ENCODE results near the gene ERN1.
A peak's percentile ranks its signal among the peaks of the same experiment; 100 is the strongest.

Gene ERN1

DNA sequence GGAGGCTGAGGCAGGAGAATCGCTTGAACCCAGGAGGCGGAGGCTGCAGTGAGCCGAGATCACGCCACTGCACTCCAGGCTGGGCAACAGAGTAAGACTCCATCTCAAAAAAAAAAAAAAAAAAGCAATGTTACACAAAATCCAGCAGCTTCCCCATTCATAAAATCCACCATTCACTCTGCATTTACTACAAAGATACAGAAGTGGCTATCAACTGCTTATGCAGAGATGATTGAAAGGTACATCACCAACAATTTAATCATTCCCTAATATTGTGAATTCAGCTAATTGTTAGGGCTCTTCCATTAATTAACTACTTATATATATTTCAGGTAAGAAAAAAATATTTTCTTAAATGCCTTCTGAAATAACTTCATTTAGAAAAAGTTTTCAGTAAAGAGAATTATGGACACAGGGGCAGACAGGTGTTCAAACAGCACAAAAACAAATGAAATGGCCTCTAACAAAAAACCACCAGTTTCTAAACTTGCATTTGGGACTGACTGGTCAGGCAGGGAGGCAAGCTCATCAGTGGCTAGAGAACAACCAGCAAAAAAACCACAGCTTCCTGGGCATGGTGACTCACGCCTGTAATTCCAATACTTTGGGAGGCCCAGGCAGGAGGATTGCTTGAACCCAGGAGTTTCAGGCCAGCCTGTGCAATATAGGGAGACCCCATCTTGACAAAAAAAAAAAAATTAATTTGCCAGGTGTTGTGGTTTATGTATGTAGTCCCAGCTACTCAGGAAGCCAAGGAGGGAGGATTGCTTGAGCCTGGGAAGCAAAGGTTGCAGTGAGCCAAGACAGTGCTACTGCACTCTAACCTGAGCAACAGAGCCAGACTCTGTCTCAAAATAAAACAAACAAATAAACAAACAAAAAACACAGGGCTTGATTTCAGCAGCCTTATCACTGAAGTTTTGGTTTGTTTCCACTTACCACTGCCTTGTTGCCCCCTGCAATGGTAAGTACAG, 26.3 kb downstream of the ERN1 start:
- H3K9ac ChIP-seq (ENCODE audit: low read depth, low read length), result peak overlapping the region; percentile 17; the same call in 1 of the 2 replicates
- TF ChIP-seq EZH2 (IDR thresholded peaks at IDR 0.05; ENCODE audit: borderline replicate concordance, low read depth, low read length, severe bottlenecking) (no peak), CTCF (IDR thresholded peaks at IDR 0.05; ENCODE audit: borderline replicate concordance, extremely low read depth, low read length, poor library complexity, severe bottlenecking) (no peak)
- ATAC-seq (ENCODE audit: insufficient read depth, low read depth) (peak; percentile 77), DNase-seq (peak; percentile 43)
- H3K9me3 ChIP-seq (ENCODE audit: insufficient read depth, low read length, severe bottlenecking), result no peaks in the 10 kb centered on the region
- no peak overlapping the region for H2AFZ ChIP-seq (ENCODE audit: low read depth, low read length)
- peak overlapping the region; percentile 46 for H3K27ac ChIP-seq (ENCODE audit: low read length)
- H3K27me3 ChIP-seq (ENCODE audit: insufficient read depth, low read length, poor library complexity), result no peaks in the 10 kb centered on the region
- H4K20me1 ChIP-seq (ENCODE audit: insufficient read depth, low read length), result no peaks in the 10 kb centered on the region
- no peaks in the 10 kb centered on the region for H3K79me2 ChIP-seq (ENCODE audit: insufficient read depth, low read length)
- no peak overlapping the region for H3K4me2 ChIP-seq (ENCODE audit: insufficient read depth, low read length)
- peaks cover 37% of the 10 kb centered on the region for H3K4me1 ChIP-seq (ENCODE audit: insufficient read depth, low read length)
- no peak overlapping the region for H3K4me3 ChIP-seq (ENCODE audit: low read depth in 1 of 2, low read length in 2 of 2)
- H3K36me3 ChIP-seq (ENCODE audit: insufficient read depth, low read length), result no peaks in the 10 kb centered on the region

- H3K9ac ChIP-seq (ENCODE audit: low read depth, low read length), result no peak overlapping the region
- no peak overlapping the region for H2AFZ ChIP-seq (ENCODE audit: low read depth, low read length)
- no peaks in the 10 kb centered on the region for H4K20me1 ChIP-seq (ENCODE audit: insufficient read depth, low read length)
- H3K9me3 ChIP-seq (ENCODE audit: insufficient read depth, low read length, severe bottlenecking), result no peaks in the 10 kb centered on the region
- H3K4me1 ChIP-seq (ENCODE audit: insufficient read depth, low read length), result peaks cover 29% of the 10 kb centered on the region
- no peak for ATAC-seq (ENCODE audit: insufficient read depth, low read depth)
- no peak for DNase-seq
- no peaks in the 10 kb centered on the region for H3K27me3 ChIP-seq (ENCODE audit: insufficient read depth, low read length, poor library complexity)
- TF ChIP-seq CTCF (IDR thresholded peaks at IDR 0.05; ENCODE audit: borderline replicate concordance, extremely low read depth, low read length, poor library complexity, severe bottlenecking), result no peak
- no peak for TF ChIP-seq EZH2 (IDR thresholded peaks at IDR 0.05; ENCODE audit: borderline replicate concordance, low read depth, low read length, severe bottlenecking)
- no peaks in the 10 kb centered on the region for H3K36me3 ChIP-seq (ENCODE audit: insufficient read depth, low read length)
- no peak overlapping the region for H3K4me2 ChIP-seq (ENCODE audit: insufficient read depth, low read length)
- no peaks in the 10 kb centered on the region for H3K79me2 ChIP-seq (ENCODE audit: insufficient read depth, low read length)
- no peak overlapping the region for H3K4me3 ChIP-seq (ENCODE audit: low read depth in 1 of 2, low read length in 2 of 2)
- H3K27ac ChIP-seq (ENCODE audit: low read length), result peak overlapping the region; percentile 42; the same call in 1 of the 2 replicates
These were observed 27.1 kb downstream of the ERN1 start for GRCh38 chr17:64102627-64103390.

DNA sequence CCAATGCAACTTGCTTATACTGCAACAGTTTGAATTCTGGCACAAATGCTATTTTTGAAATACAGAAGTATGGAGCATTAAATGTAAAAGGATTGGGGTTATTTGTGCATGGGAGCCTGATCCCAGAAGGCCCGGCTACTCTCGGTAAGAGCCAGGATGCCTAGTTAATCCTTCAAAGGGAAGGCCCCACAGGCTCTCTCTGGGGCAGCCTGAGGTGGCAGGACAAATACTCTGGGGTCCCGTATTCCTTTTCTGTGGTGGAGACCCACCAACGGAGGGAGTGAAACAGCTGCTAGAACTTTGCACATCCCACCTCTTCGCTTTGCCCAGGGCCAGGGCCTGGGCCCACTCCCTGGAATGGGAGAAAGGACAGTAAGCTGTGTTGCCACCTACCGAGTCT, 30.4 kb downstream of the ERN1 start:
- H3K9ac ChIP-seq (ENCODE audit: low read depth, low read length), result no peak overlapping the region
- no peak overlapping the region for H2AFZ ChIP-seq (ENCODE audit: low read depth, low read length)
- no peaks in the 10 kb centered on the region for H4K20me1 ChIP-seq (ENCODE audit: insufficient read depth, low read length)
- H3K4me1 ChIP-seq (ENCODE audit: insufficient read depth, low read length), result peaks cover 19% of the 10 kb centered on the region
- H3K36me3 ChIP-seq (ENCODE audit: insufficient read depth, low read length), result no peaks in the 10 kb centered on the region
- ATAC-seq (ENCODE audit: insufficient read depth, low read depth) (no peak), DNase-seq (no peak)
- no peak overlapping the region for H3K27ac ChIP-seq (ENCODE audit: low read length)
- no peak overlapping the region for H3K4me3 ChIP-seq (ENCODE audit: low read depth in 1 of 2, low read length in 2 of 2)
- TF ChIP-seq EZH2 (IDR thresholded peaks at IDR 0.05; ENCODE audit: borderline replicate concordance, low read depth, low read length, severe bottlenecking) (no peak), CTCF (IDR thresholded peaks at IDR 0.05; ENCODE audit: borderline replicate concordance, extremely low read depth, low read length, poor library complexity, severe bottlenecking) (no peak)
- H3K9me3 ChIP-seq (ENCODE audit: insufficient read depth, low read length, severe bottlenecking), result no peaks in the 10 kb centered on the region
- H3K4me2 ChIP-seq (ENCODE audit: insufficient read depth, low read length), result no peak overlapping the region
- H3K79me2 ChIP-seq (ENCODE audit: insufficient read depth, low read length), result no peaks in the 10 kb centered on the region
- H3K27me3 ChIP-seq (ENCODE audit: insufficient read depth, low read length, poor library complexity), result no peaks in the 10 kb centered on the region

Measured in DND-41 (cell line).